Stimulated activated CD4-positive, alpha-beta T cell treated with anti-CD3 and anti-CD28 coated beads, TNF-alpha, amount 100 ng/mL, for 24 hours (primary cell): ENCODE results near the gene ZMYM5.
"Not testable (repeated sequence)": the region's sequence is repeated elsewhere in the genome, so short reads cannot be mapped to it uniquely, and the experiment has no call there.

Source experiments
- DNase-seq, 3 experiments: peaks; one replicate each; pipeline ENCODE4 v3.0.0-alpha.2; 2020; ENCODE audit warnings: low read depth in 3 of 3

Gene ZMYM5

GRCh38 chr13:19863323-19864023 lies at the start of gene ZMYM5:
ZMYM5 (minus strand) TSS chr13:19863649; CDS start chr13:19852180, 11,469 bp downstream.
- DNase-seq = peak; percentile 92 to 96 (median 92)

- no peak for DNase-seq
Observed at GRCh38 chr13:19910336-19911072, 47.1 kb upstream of the ZMYM5 start.

- no peak for DNase-seq
Observed at GRCh38 chr13:19908350-19908986, 45.0 kb upstream of the ZMYM5 start.

- DNase-seq = not testable (repeated sequence)
Observed at GRCh38 chr13:19905487-19906195, 42.2 kb upstream of the ZMYM5 start.

- DNase-seq = no peak
Observed at GRCh38 chr13:19890030-19890429, 26.6 kb upstream of the ZMYM5 start.

- no peak for DNase-seq
Observed at GRCh38 chr13:19888799-19889198, 25.4 kb upstream of the ZMYM5 start.

GRCh38 chr13:19882231-19882630 lies 18.8 kb upstream of the ZMYM5 start:
- no peak for DNase-seq

- no peak for DNase-seq
Observed at GRCh38 chr13:19881641-19882040, 18.2 kb upstream of the ZMYM5 start.

- peak; percentile 48 to 63 (median 61) for DNase-seq
Observed at GRCh38 chr13:19864746-19865309, 1.4 kb upstream of the ZMYM5 start.

- peak; percentile 19 to 57 (median 28) for DNase-seq
Observed at GRCh38 chr13:19864024-19864745, 736 bp upstream of the ZMYM5 start.

GRCh38 chr13:19862481-19863313 lies 752 bp downstream of the ZMYM5 start:
- peak; percentile 8 to 35 (median 14) for DNase-seq

- DNase-seq = no peak
Observed at GRCh38 chr13:19861762-19862161, 1.7 kb downstream of the ZMYM5 start.

- no peak for DNase-seq
Observed at GRCh38 chr13:19860884-19861655, 2.4 kb downstream of the ZMYM5 start.

GRCh38 chr13:19857637-19858036 lies 5.8 kb downstream of the ZMYM5 start:
- DNase-seq = not testable (repeated sequence)

GRCh38 chr13:19852766-19853165 lies 10.7 kb downstream of the ZMYM5 start:
- no peak for DNase-seq

GRCh38 chr13:19845758-19846157 lies 17.7 kb downstream of the ZMYM5 start:
- no peak for DNase-seq

- no peak for DNase-seq
Observed at GRCh38 chr13:19838865-19839275, 24.6 kb downstream of the ZMYM5 start.

GRCh38 chr13:19836472-19836871 lies 27.0 kb downstream of the ZMYM5 start:
- no peak for DNase-seq

GRCh38 chr13:19834704-19835103 lies 28.7 kb downstream of the ZMYM5 start:
- DNase-seq = no peak
